ENCODE measurements around the gene AADACL4. TPM values are rescaled to one million over a fixed set of nuclear protein-coding genes. Genes with fewer than 3 reads are reported as not detected.

The AADACL4 gene
- total RNA-seq, 1 experiment from 2014 or later = not detected

Other genes with a start within 250 kb of the AADACL4 start
- 113 TPM for gene DHRS3, start 25.9 kb upstream of the AADACL4 start, total RNA-seq (2021; ENCODE audit: unreplicated experiment)
- gene AADACL3, start 72.0 kb downstream of the AADACL4 start, total RNA-seq (2021; ENCODE audit: unreplicated experiment) = not detected
- gene CFAP107, start 102.1 kb downstream of the AADACL4 start, total RNA-seq (2021; ENCODE audit: unreplicated experiment) = not detected
- gene PRAMEF12, start 129.7 kb downstream of the AADACL4 start, total RNA-seq (2021; ENCODE audit: unreplicated experiment) = not detected
- not detected for gene PRAMEF1, start 147.3 kb downstream of the AADACL4 start, total RNA-seq (2021; ENCODE audit: unreplicated experiment)
- not detected for gene PRAMEF11, start 187.3 kb downstream of the AADACL4 start, total RNA-seq (2021; ENCODE audit: unreplicated experiment)
- gene HNRNPCL1, start 204.6 kb downstream of the AADACL4 start, total RNA-seq (2021; ENCODE audit: unreplicated experiment) = not detected
- not detected for gene PRAMEF2, start 213.0 kb downstream of the AADACL4 start, total RNA-seq (2021; ENCODE audit: unreplicated experiment)
- not detected for gene PRAMEF4, start 242.1 kb downstream of the AADACL4 start, total RNA-seq (2021; ENCODE audit: unreplicated experiment)

All from Panc1 (cell line).